Measurements from ENCODE around the gene CFP. TPM values are rescaled to one million over a fixed set of nuclear protein-coding genes. Genes with fewer than 3 reads are reported as not detected.
"Not testable (repeated sequence)": the region's sequence is repeated elsewhere in the genome, so short reads cannot be mapped to it uniquely, and the experiment has no call there.

CFP gene
- total and polyA plus RNA-seq, 3 experiments from 2014 or later, result 1.4 to 2.3 (median 1.8) TPM

- ChIA-PET CTCF (no interaction called here), POLR2A (no interaction called here)
- Mint-ChIP-seq H3K4me3 (no peak overlapping the region), H3K9me3 (no peaks in the 10 kb centered on the region), H3K36me3 (no peaks in the 10 kb centered on the region), H3K27ac (peak overlapping the region in 1 of 8 donors; percentile 44), H3K27me3 (peaks cover 0 to 10% of the 10 kb centered on the region in 2 donors), H3K4me1 (no peaks in the 10 kb centered on the region)
- no peak overlapping the region for H3K4me3 ChIP-seq (ENCODE audit: low read length)
- DNase-seq, result no peak
- H3K27me3 ChIP-seq (ENCODE audit: insufficient read depth, low read length, poor library complexity, severe bottlenecking), result no peaks in the 10 kb centered on the region
- H3K27ac ChIP-seq (ENCODE audit: low read depth, low read length), result no peak overlapping the region
- no peaks in the 10 kb centered on the region for H3K36me3 ChIP-seq (ENCODE audit: insufficient read depth, low read length)
- no peaks in the 10 kb centered on the region for H3K4me1 ChIP-seq (ENCODE audit: insufficient read depth, low read length)
- no peaks in the 10 kb centered on the region for H3K9me3 ChIP-seq (ENCODE audit: low read length)
Measured at GRCh38 chrX:47608130-47608810, 21.5 kb downstream of the CFP start.

- H3K9me3 ChIP-seq (ENCODE audit: low read length), result no peaks in the 10 kb centered on the region
- H3K4me1 ChIP-seq (ENCODE audit: insufficient read depth, low read length), result no peaks in the 10 kb centered on the region
- ChIA-PET POLR2A (no interaction called here), CTCF (no interaction called here)
- H3K9me3 Mint-ChIP-seq, result no peaks in the 10 kb centered on the region
- DNase-seq, result no peak
- no peaks in the 10 kb centered on the region for H3K27me3 ChIP-seq (ENCODE audit: insufficient read depth, low read length, poor library complexity, severe bottlenecking)
- H3K4me3 Mint-ChIP-seq, result no peak overlapping the region
- no peak overlapping the region for H3K27ac ChIP-seq (ENCODE audit: low read depth, low read length)
- no peaks in the 10 kb centered on the region for H3K36me3 ChIP-seq (ENCODE audit: insufficient read depth, low read length)
- no peak overlapping the region for H3K27ac Mint-ChIP-seq
- H3K4me3 ChIP-seq (ENCODE audit: low read length), result no peak overlapping the region
- H3K4me1 Mint-ChIP-seq, result no peaks in the 10 kb centered on the region
- peaks cover 0 to 10% of the 10 kb centered on the region in 2 donors for H3K27me3 Mint-ChIP-seq
- H3K36me3 Mint-ChIP-seq, result no peaks in the 10 kb centered on the region
Measured at GRCh38 chrX:47607091-47607490, 22.6 kb downstream of the CFP start.

- ChIA-PET POLR2A (no interaction called here), CTCF (no interaction called here)
- Mint-ChIP-seq H3K27me3 (peaks cover 0 to 7% of the 10 kb centered on the region in 2 donors), H3K36me3 (no peaks in the 10 kb centered on the region), H3K4me1 (no peaks in the 10 kb centered on the region), H3K4me3 (no peak overlapping the region), H3K27ac (no peak overlapping the region), H3K9me3 (peaks cover 0 to 4% (median under 1%) of the 10 kb centered on the region in 5 donors)
- no peak for DNase-seq
- no peaks in the 10 kb centered on the region for H3K4me1 ChIP-seq (ENCODE audit: insufficient read depth, low read length)
- H3K36me3 ChIP-seq (ENCODE audit: insufficient read depth, low read length), result no peaks in the 10 kb centered on the region
- H3K4me3 ChIP-seq (ENCODE audit: low read length), result no peak overlapping the region
- no peak overlapping the region for H3K27ac ChIP-seq (ENCODE audit: low read depth, low read length)
- no peaks in the 10 kb centered on the region for H3K27me3 ChIP-seq (ENCODE audit: insufficient read depth, low read length, poor library complexity, severe bottlenecking)
- no peaks in the 10 kb centered on the region for H3K9me3 ChIP-seq (ENCODE audit: low read length)
Measured at GRCh38 chrX:47605024-47605423, 24.7 kb downstream of the CFP start.

GRCh38 chrX:47603125-47603524 lies 26.6 kb downstream of the CFP start:
- H3K27me3 Mint-ChIP-seq; DNase-seq; H3K27ac ChIP-seq (ENCODE audit: low read depth, low read length); H3K36me3 ChIP-seq (ENCODE audit: insufficient read depth, low read length); H3K27me3 ChIP-seq (ENCODE audit: insufficient read depth, low read length, poor library complexity, severe bottlenecking); H3K27ac Mint-ChIP-seq; POLR2A ChIA-PET; H3K4me1 ChIP-seq (ENCODE audit: insufficient read depth, low read length); H3K4me1 Mint-ChIP-seq; H3K36me3 Mint-ChIP-seq; H3K4me3 ChIP-seq (ENCODE audit: low read length); H3K4me3 Mint-ChIP-seq; CTCF ChIA-PET; H3K9me3 ChIP-seq (ENCODE audit: low read length): not testable (repeated sequence)
- H3K9me3 Mint-ChIP-seq, result peaks cover 6 to 11% (median 9%) of the 10 kb centered on the region in 5 donors

GRCh38 chrX:47597222-47597621 lies 32.5 kb downstream of the CFP start:
- Histone ChIP-seq H3K27me3 (ENCODE audit: insufficient read depth, low read length, poor library complexity, severe bottlenecking) (no peaks in the 10 kb centered on the region), H3K4me3 (ENCODE audit: low read length) (no peak overlapping the region), H3K27ac (ENCODE audit: low read depth, low read length) (no peak overlapping the region), H3K9me3 (ENCODE audit: low read length) (no peaks in the 10 kb centered on the region), H3K4me1 (ENCODE audit: insufficient read depth, low read length) (peaks cover 8% of the 10 kb centered on the region), H3K36me3 (ENCODE audit: insufficient read depth, low read length) (no peaks in the 10 kb centered on the region)
- ChIA-PET CTCF (no interaction called here), POLR2A (no interaction called here)
- DNase-seq, result no peak
- no peak overlapping the region for H3K27ac Mint-ChIP-seq
- peaks cover 0 to 17% (median 7%) of the 10 kb centered on the region in 3 donors for H3K36me3 Mint-ChIP-seq
- H3K4me1 Mint-ChIP-seq, result peaks cover 12 to 18% (median 13%) of the 10 kb centered on the region in 3 donors
- peaks cover 0 to 3% of the 10 kb centered on the region in 2 donors for H3K27me3 Mint-ChIP-seq
- H3K4me3 Mint-ChIP-seq, result no peak overlapping the region
- H3K9me3 Mint-ChIP-seq, result peaks cover 19 to 32% (median 28%) of the 10 kb centered on the region in 5 donors

GRCh38 chrX:47596256-47596655 lies 33.5 kb downstream of the CFP start:
- Mint-ChIP-seq H3K4me1 (peaks cover 12 to 18% (median 13%) of the 10 kb centered on the region in 3 donors), H3K9me3 (peaks cover 19 to 32% (median 28%) of the 10 kb centered on the region in 5 donors), H3K27me3 (peaks cover 0 to 3% of the 10 kb centered on the region in 2 donors), H3K4me3 (peak overlapping the region in 2 of 7 donors; percentile 0 to 33), H3K27ac (peak overlapping the region in 1 of 8 donors; percentile 47), H3K36me3 (peaks cover 0 to 17% (median 7%) of the 10 kb centered on the region in 3 donors)
- peaks cover 8% of the 10 kb centered on the region for H3K4me1 ChIP-seq (ENCODE audit: insufficient read depth, low read length)
- DNase-seq, result no peak
- no peak overlapping the region for H3K27ac ChIP-seq (ENCODE audit: low read depth, low read length)
- no peaks in the 10 kb centered on the region for H3K27me3 ChIP-seq (ENCODE audit: insufficient read depth, low read length, poor library complexity, severe bottlenecking)
- CTCF ChIA-PET, result no interaction called here
- POLR2A ChIA-PET, result interaction anchor here (0.8 kb wide), 1 partner anchor 40 kb away, joined by 4 read pairs; no protein-coding TSS in a partner anchor
- peak overlapping the region; percentile 17 for H3K4me3 ChIP-seq (ENCODE audit: low read length)
- no peaks in the 10 kb centered on the region for H3K36me3 ChIP-seq (ENCODE audit: insufficient read depth, low read length)
- H3K9me3 ChIP-seq (ENCODE audit: low read length), result no peaks in the 10 kb centered on the region

GRCh38 chrX:47595716-47596251 lies 33.9 kb downstream of the CFP start:
- Mint-ChIP-seq H3K27ac (peak overlapping the region in 4 of 8 donors; percentile 36 to 52 (median 48)), H3K9me3 (peaks cover 19 to 32% (median 28%) of the 10 kb centered on the region in 5 donors), H3K27me3 (peaks cover 0 to 3% of the 10 kb centered on the region in 2 donors), H3K4me3 (peak overlapping the region in 2 of 7 donors; percentile 0 to 33), H3K36me3 (peaks cover 0 to 17% (median 7%) of the 10 kb centered on the region in 3 donors), H3K4me1 (peaks cover 12 to 18% (median 13%) of the 10 kb centered on the region in 3 donors)
- peaks cover 8% of the 10 kb centered on the region for H3K4me1 ChIP-seq (ENCODE audit: insufficient read depth, low read length)
- H3K36me3 ChIP-seq (ENCODE audit: insufficient read depth, low read length), result no peaks in the 10 kb centered on the region
- CTCF ChIA-PET, result no interaction called here
- no peaks in the 10 kb centered on the region for H3K27me3 ChIP-seq (ENCODE audit: insufficient read depth, low read length, poor library complexity, severe bottlenecking)
- DNase-seq, result no peak
- POLR2A ChIA-PET, result interaction anchor here (0.5 to 0.8 kb wide), 2 partner anchors 13 to 40 kb away, joined by 4 to 6 read pairs; no protein-coding TSS in a partner anchor
- no peak overlapping the region for H3K4me3 ChIP-seq (ENCODE audit: low read length)
- H3K9me3 ChIP-seq (ENCODE audit: low read length), result no peaks in the 10 kb centered on the region
- H3K27ac ChIP-seq (ENCODE audit: low read depth, low read length), result no peak overlapping the region

- DNase-seq, result no peak
- Histone ChIP-seq H3K27me3 (ENCODE audit: insufficient read depth, low read length, poor library complexity, severe bottlenecking) (no peaks in the 10 kb centered on the region), H3K9me3 (ENCODE audit: low read length) (no peaks in the 10 kb centered on the region), H3K4me1 (ENCODE audit: insufficient read depth, low read length) (peaks cover 8% of the 10 kb centered on the region), H3K36me3 (ENCODE audit: insufficient read depth, low read length) (no peaks in the 10 kb centered on the region), H3K27ac (ENCODE audit: low read depth, low read length) (no peak overlapping the region), H3K4me3 (ENCODE audit: low read length) (no peak overlapping the region)
- ChIA-PET POLR2A (no interaction called here), CTCF (no interaction called here)
- Mint-ChIP-seq H3K4me3 (no peak overlapping the region), H3K36me3 (peaks cover 0 to 13% (median 7%) of the 10 kb centered on the region in 3 donors), H3K4me1 (peaks cover 12 to 18% (median 13%) of the 10 kb centered on the region in 3 donors), H3K27me3 (peaks cover 0 to 4% of the 10 kb centered on the region in 2 donors), H3K27ac (no peak overlapping the region), H3K9me3 (peaks cover 13 to 23% (median 22%) of the 10 kb centered on the region in 5 donors)
Measured at GRCh38 chrX:47593522-47593921, 36.2 kb downstream of the CFP start.
